HUES64 (cell line): ENCODE measurements around the gene RAMACL.

Experiments used
- H3K27ac ChIP-seq: 2 replicates; pipeline ENCODE4 v1.7.0; 2013; ENCODE audit warnings: low read depth, low read length, inconsistent platforms
- H3K27me3 ChIP-seq: 2 replicates; pipeline ENCODE4 v1.6.1; 2013; ENCODE audit warnings: mild to moderate bottlenecking, low read length; ENCODE audit not compliant: insufficient read depth
- H3K36me3 ChIP-seq: 2 replicates; pipeline ENCODE4 v1.6.1; 2013; ENCODE audit warnings: mild to moderate bottlenecking, low read length; ENCODE audit not compliant: insufficient read depth
- H3K4me1 ChIP-seq: 2 replicates; pipeline ENCODE4 v1.6.1; 2013; ENCODE audit warnings: mild to moderate bottlenecking, low read length, moderate library complexity; ENCODE audit not compliant: insufficient read depth
- H3K4me3 ChIP-seq: 2 replicates; pipeline ENCODE4 v1.5.1; 2013; ENCODE audit warnings: mild to moderate bottlenecking, low read length, moderate library complexity
- H3K9ac ChIP-seq: 2 replicates; pipeline ENCODE4 v1.6.1; 2013; ENCODE audit warnings: mild to moderate bottlenecking, low read depth, low read length
- H3K9me3 ChIP-seq: 2 replicates; pipeline ENCODE4 v1.6.1; 2013; ENCODE audit warnings: low read depth, low read length; ENCODE audit not compliant: insufficient read depth
- WGBS: fragments of 150-250, 120-280 bp; methylation state at CpG from one replicate; pipeline ENCODE4 v1.1.7; 2013; ENCODE audit warnings: missing lambda C conversion rate; 5-methylcytosine and 5-hydroxymethylcytosine counted together

Gene RAMACL

GRCh38 chr6:166604328-166604727 is 17.9 kb upstream of the RAMACL start:
- Histone ChIP-seq H3K9me3 (no peaks in the 10 kb centered on the region), H3K27me3 (no peaks in the 10 kb centered on the region), H3K4me3 (no peak overlapping the region), H3K36me3 (no peaks in the 10 kb centered on the region), H3K9ac (no peak overlapping the region), H3K4me1 (no peaks in the 10 kb centered on the region), H3K27ac (no peak overlapping the region)
- 96% methylated on average over 9 of the region's 9 CpGs for WGBS

- H3K36me3 ChIP-seq: no peaks in the 10 kb centered on the region
- H3K4me1 ChIP-seq: peaks cover 10% of the 10 kb centered on the region
- H3K9ac ChIP-seq: no peak overlapping the region
- no peaks in the 10 kb centered on the region for H3K9me3 ChIP-seq
- H3K4me3 ChIP-seq: no peak overlapping the region
- WGBS: 93% methylated on average over 14 of the region's 14 CpGs
- H3K27ac ChIP-seq: no peak overlapping the region
- H3K27me3 ChIP-seq: no peaks in the 10 kb centered on the region
Measured at GRCh38 chr6:166603043-166603690, 16.7 kb upstream of the RAMACL start.

GRCh38 chr6:166601956-166602355 is 15.5 kb upstream of the RAMACL start:
- Histone ChIP-seq H3K27ac (no peak overlapping the region), H3K9me3 (no peaks in the 10 kb centered on the region), H3K9ac (no peak overlapping the region), H3K36me3 (no peaks in the 10 kb centered on the region), H3K4me1 (peaks cover 16% of the 10 kb centered on the region), H3K4me3 (no peak overlapping the region), H3K27me3 (no peaks in the 10 kb centered on the region)
- 98% methylated on average over 10 of the region's 10 CpGs for WGBS

GRCh38 chr6:166600931-166601330 is 14.5 kb upstream of the RAMACL start:
- WGBS: 92% methylated on average over 1 of the region's 2 CpGs

GRCh38 chr6:166599205-166599604 is 12.7 kb upstream of the RAMACL start:
- Histone ChIP-seq H3K36me3 (no peaks in the 10 kb centered on the region), H3K9ac (no peak overlapping the region), H3K27ac (no peak overlapping the region), H3K27me3 (no peaks in the 10 kb centered on the region), H3K4me1 (peaks cover 16% of the 10 kb centered on the region), H3K4me3 (no peak overlapping the region), H3K9me3 (no peaks in the 10 kb centered on the region)
- WGBS: 98% methylated on average over 3 of the region's 5 CpGs

More at GRCh38 chr6:166600931-166601330, 14.5 kb upstream of the RAMACL start:
- Histone ChIP-seq H3K36me3 (no peaks in the 10 kb centered on the region), H3K4me3 (no peak overlapping the region), H3K4me1 (peaks cover 16% of the 10 kb centered on the region), H3K27me3 (no peaks in the 10 kb centered on the region), H3K9ac (no peak overlapping the region), H3K9me3 (no peaks in the 10 kb centered on the region), H3K27ac (no peak overlapping the region)

- Histone ChIP-seq H3K9ac (no peak overlapping the region), H3K9me3 (no peaks in the 10 kb centered on the region), H3K4me1 (peaks cover 16% of the 10 kb centered on the region), H3K27me3 (no peaks in the 10 kb centered on the region), H3K27ac (no peak overlapping the region), H3K4me3 (no peak overlapping the region), H3K36me3 (no peaks in the 10 kb centered on the region)
- 94% methylated on average over 11 of the region's 11 CpGs for WGBS
Measured at GRCh38 chr6:166598441-166599138, 12.1 kb upstream of the RAMACL start.

- Histone ChIP-seq H3K27ac (no peak overlapping the region), H3K27me3 (no peaks in the 10 kb centered on the region), H3K4me3 (no peak overlapping the region), H3K9me3 (no peaks in the 10 kb centered on the region), H3K9ac (no peak overlapping the region), H3K36me3 (no peaks in the 10 kb centered on the region), H3K4me1 (peaks cover 16% of the 10 kb centered on the region)
- 69% methylated on average over 10 of the region's 10 CpGs for WGBS
Measured at GRCh38 chr6:166597711-166598440, 11.4 kb upstream of the RAMACL start.

GRCh38 chr6:166596776-166597507 is 10.5 kb upstream of the RAMACL start:
- Histone ChIP-seq H3K9ac (no peak overlapping the region), H3K4me3 (no peak overlapping the region), H3K9me3 (no peaks in the 10 kb centered on the region), H3K36me3 (no peaks in the 10 kb centered on the region), H3K4me1 (peaks cover 16% of the 10 kb centered on the region), H3K27me3 (no peaks in the 10 kb centered on the region), H3K27ac (no peak overlapping the region)
- 91% methylated on average over 15 of the region's 15 CpGs for WGBS

GRCh38 chr6:166595949-166596348 is 9.5 kb upstream of the RAMACL start:
- no peak overlapping the region for H3K27ac ChIP-seq
- peaks cover 16% of the 10 kb centered on the region for H3K4me1 ChIP-seq
- H3K9me3 ChIP-seq: no peaks in the 10 kb centered on the region
- no peak overlapping the region for H3K9ac ChIP-seq
- H3K27me3 ChIP-seq: no peaks in the 10 kb centered on the region
- WGBS: 95% methylated on average over 6 of the region's 6 CpGs
- no peaks in the 10 kb centered on the region for H3K36me3 ChIP-seq
- H3K4me3 ChIP-seq: no peak overlapping the region

- Histone ChIP-seq H3K9me3 (no peaks in the 10 kb centered on the region), H3K4me1 (peaks cover 16% of the 10 kb centered on the region), H3K9ac (no peak overlapping the region), H3K27ac (no peak overlapping the region), H3K36me3 (no peaks in the 10 kb centered on the region), H3K4me3 (no peak overlapping the region), H3K27me3 (no peaks in the 10 kb centered on the region)
- WGBS: 95% methylated on average over 13 of the region's 13 CpGs
Measured at GRCh38 chr6:166595061-166595780, 8.7 kb upstream of the RAMACL start.
